SK-N-SH (cell line): ENCODE data around the gene CXCL1. TPM values are rescaled to one million over a fixed set of nuclear protein-coding genes. Genes with fewer than 3 reads are reported as not detected.

Experiments used
- CTCF ChIA-PET: fragments of 300-600, 350-600 bp; formaldehyde crosslinking; extraction: SDS; loops from one replicate; lab custom pipeline; 2021; lab: Yijun Ruan, JAX
- POLR2A ChIA-PET: fragments of 350-600 bp; sonication (Branson Sonifier 250); formaldehyde crosslinking; extraction: SDS; loops from one replicate; lab custom pipeline; 2020; ENCODE audit warnings: antibody characterized with exemption, inconsistent platforms; lab: Yijun Ruan, JAX
- DNase-seq: peaks from one replicate; pipeline ENCODE4 v3.0.0; 2012
- H2AFZ ChIP-seq: fragments of 200-600 bp; sonication (generic); 2 replicates; pipeline ENCODE4 v1.8.1; 2016; ENCODE audit warnings: antibody characterized with exemption, mild to moderate bottlenecking, low read depth
- H3F3A ChIP-seq: fragments of 200-600 bp; sonication (generic); replicated peaks from 2 replicates; pipeline ENCODE3; 2016; ENCODE audit warnings: antibody characterized with exemption, mild to moderate bottlenecking; ENCODE audit not compliant: insufficient read depth
- H3K27ac ChIP-seq, 2 experiments: fragments of 200-500 bp in 1 of 2; fragments of 200-600 bp in 1 of 2; sonication (Bioruptor generic) in 1 of 2; sonication (generic), shearing (Covaris generic) in 1 of 2; 2 replicates each; pipeline versions ENCODE4 v1.5.1 to v1.6.1; 2014 to 2016; ENCODE audit warnings: low read depth in 2 of 2, inconsistent platforms in 1 of 2, low read length in 1 of 2, mild to moderate bottlenecking in 1 of 2, mixed read lengths in 1 of 2
- H3K27me3 ChIP-seq: fragments of 200-600 bp; sonication (generic), shearing (Covaris generic); 2 replicates; pipeline ENCODE4 v1.6.1; 2016; ENCODE audit warnings: mixed run types; ENCODE audit not compliant: insufficient read depth
- H3K36me3 ChIP-seq, 2 experiments: fragments of 200-500 bp in 1 of 2; fragments of 200-600 bp in 1 of 2; sonication (Bioruptor generic) in 1 of 2; sonication (generic) in 1 of 2; replicated peaks in 1 of 2; 2 replicates each; pipeline versions ENCODE3 to v1.5.1; 2014 to 2016; ENCODE audit warnings: low read length in 1 of 2, mild to moderate bottlenecking in 1 of 2; ENCODE audit not compliant: insufficient read depth in 2 of 2, control insufficient read depth in 1 of 2
- H3K4me1 ChIP-seq, 2 experiments: fragments of 200-500 bp in 1 of 2; fragments of 200-600 bp in 1 of 2; sonication (Bioruptor generic) in 1 of 2; sonication (generic), shearing (Covaris generic) in 1 of 2; 2 replicates each; pipeline versions ENCODE4 v1.5.1 to v1.6.1; 2014 to 2016; ENCODE audit warnings: low read depth in 1 of 2, low read length in 1 of 2, mixed run types in 1 of 2; ENCODE audit not compliant: insufficient read depth in 2 of 2, control insufficient read depth in 1 of 2
- H3K4me2 ChIP-seq: fragments of 200-600 bp; sonication (generic), shearing (Covaris generic); 2 replicates; pipeline ENCODE4 v1.6.1; 2017; ENCODE audit warnings: mixed run types
- H3K4me3 ChIP-seq, 2 experiments: fragments of 200-500 bp in 1 of 2; fragments of 200-600 bp in 1 of 2; sonication (Bioruptor generic) in 1 of 2; sonication (generic), shearing (Covaris generic) in 1 of 2; 2 replicates each; pipeline versions ENCODE4 v1.5.1 to v1.8.1; 2014 to 2016; ENCODE audit warnings: low read depth in 2 of 2, inconsistent platforms in 1 of 2, low read length in 1 of 2, mild to moderate bottlenecking in 1 of 2, mixed read lengths in 1 of 2, moderate library complexity in 1 of 2
- H3K79me2 ChIP-seq: fragments of 200-600 bp; sonication (generic); 2 replicates; pipeline ENCODE4 v1.8.1; 2017; ENCODE audit warnings: mild to moderate bottlenecking; ENCODE audit not compliant: insufficient read depth
- H3K9ac ChIP-seq: fragments of 200-600 bp; sonication (generic); 2 replicates; pipeline ENCODE4 v1.6.1; 2017; ENCODE audit warnings: mixed run types
- H3K9me2 ChIP-seq: fragments of 200-600 bp; sonication (generic); 2 replicates; pipeline ENCODE4 v1.6.1; 2017; ENCODE audit warnings: mixed run types
- H3K9me3 ChIP-seq: fragments of 200-600 bp; sonication (generic); 2 replicates; pipeline ENCODE4 v1.6.1; 2017; ENCODE audit warnings: mixed run types, mild to moderate bottlenecking, moderate library complexity
- H4K20me1 ChIP-seq: fragments of 200-600 bp; sonication (generic); 2 replicates; pipeline ENCODE4 v1.6.1; 2017; ENCODE audit warnings: mild to moderate bottlenecking, mixed run types; ENCODE audit not compliant: insufficient read depth
- CTCF ChIP-seq: fragments of 200-600 bp; sonication (generic); IDR thresholded peaks from 2 replicates; pipeline ENCODE4 v1.6.1; 2017; ENCODE audit warnings: antibody characterized with exemption, mild to moderate bottlenecking, moderate library complexity
- EP300 ChIP-seq, 2 experiments: IDR thresholded peaks; 2 replicates each; pipeline versions ENCODE4 v1.4.0 to v1.6.1; 2012; ENCODE audit warnings: borderline replicate concordance in 1 of 2, low read depth in 1 of 2, low read length in 1 of 2
- EZH2phosphoT487 ChIP-seq: fragments of 200-600 bp; sonication (generic); IDR thresholded peaks from 2 replicates; pipeline ENCODE4 v1.6.1; 2017; ENCODE audit warnings: low read depth, mixed run types, mild to moderate bottlenecking, antibody characterized with exemption, moderate library complexity, borderline replicate concordance
- FOSL2 ChIP-seq: IDR thresholded peaks from 2 replicates; pipeline ENCODE4 v1.4.0; 2012; ENCODE audit warnings: low read depth, mild to moderate bottlenecking, moderate library complexity, borderline replicate concordance
- FOXJ3 ChIP-seq: sonication (generic); formaldehyde crosslinking; IDR thresholded peaks from 2 replicates; pipeline ENCODE4 v1.5.1; 2020; ENCODE audit warnings: mild to moderate bottlenecking, missing genetic modification reagents
- FOXM1 ChIP-seq: IDR thresholded peaks from 2 replicates; pipeline ENCODE4 v1.4.0; 2012; ENCODE audit warnings: low read depth, mild to moderate bottlenecking
- GABPA ChIP-seq: IDR thresholded peaks from 2 replicates; pipeline ENCODE4 v1.4.0; 2012; ENCODE audit warnings: low read depth, mild to moderate bottlenecking
- GATA2 ChIP-seq: sonication (generic); formaldehyde crosslinking; IDR thresholded peaks from 2 replicates; pipeline ENCODE4 v1.5.0; 2020; ENCODE audit warnings: mild to moderate bottlenecking, missing genetic modification reagents
- JUND ChIP-seq: IDR thresholded peaks from 2 replicates; pipeline ENCODE4 v1.4.0; 2012
- MXI1 ChIP-seq: IDR thresholded peaks from 2 replicates; pipeline ENCODE4 v1.6.1; 2012; ENCODE audit warnings: mild to moderate bottlenecking, low read depth, low read length, improper control_type of control experiment
- NRF1 ChIP-seq: IDR thresholded peaks from 2 replicates; pipeline ENCODE4 v1.6.1; 2012; ENCODE audit warnings: low read depth, mild to moderate bottlenecking, low read length
- POLR2AphosphoS5 ChIP-seq: IDR thresholded peaks from 2 replicates; pipeline ENCODE4 v1.6.1; 2012; ENCODE audit warnings: low read depth, low read length
- RAD21 ChIP-seq: IDR thresholded peaks from 2 replicates; pipeline ENCODE4 v1.6.1; 2012; ENCODE audit warnings: mild to moderate bottlenecking, low read length
- REST ChIP-seq: IDR thresholded peaks from 2 replicates; pipeline ENCODE4 v1.6.1; 2012; ENCODE audit warnings: mild to moderate bottlenecking, low read depth, low read length, moderate library complexity
- SMC3 ChIP-seq: IDR thresholded peaks from 2 replicates; pipeline ENCODE4 v1.6.1; 2012; ENCODE audit warnings: low read depth, low read length, improper control_type of control experiment
- TAF1 ChIP-seq: IDR thresholded peaks from 2 replicates; pipeline ENCODE4 v1.6.1; 2012; ENCODE audit warnings: low read depth, mild to moderate bottlenecking, low read length, moderate library complexity, borderline replicate concordance
- TEAD4 ChIP-seq: IDR thresholded peaks from 2 replicates; pipeline ENCODE4 v1.4.0; 2012; ENCODE audit warnings: mild to moderate bottlenecking, borderline replicate concordance; ENCODE audit not compliant: insufficient read depth
- USF1 ChIP-seq: IDR thresholded peaks from 2 replicates; pipeline ENCODE4 v1.4.0; 2012; ENCODE audit warnings: low read depth, borderline replicate concordance
- WGBS: methylation state at CpG from one replicate; pipeline ENCODE4 v1.1.6; 2017; ENCODE audit warnings: low lambda C conversion rate; 5-methylcytosine and 5-hydroxymethylcytosine counted together
- polyA plus RNA-seq, 3 experiments: library from polyadenylated mRNA; depleted of rRNA; stranded (reverse); fragments of >200 nt; gene quantifications; 2 replicates each; pipeline ENCODE4 v1.2.3, GENCODE V29; 2012

CXCL1 gene
- polyA plus RNA-seq, 1 of the 3 experiments (the other 2 are of a cell fraction), result 0.12 TPM

GRCh38 chr4:73865431-73866096, 3.6 kb upstream of the CXCL1 start:
- H3K36me3 ChIP-seq, result no peaks in the 10 kb centered on the region
- H4K20me1 ChIP-seq, result no peaks in the 10 kb centered on the region
- H3K9me2 ChIP-seq, result no peaks in the 10 kb centered on the region
- no peaks in the 10 kb centered on the region for H3K9me3 ChIP-seq
- H3K9ac ChIP-seq, result no peak overlapping the region
- no peak overlapping the region for H2AFZ ChIP-seq
- no peak overlapping the region for H3K4me3 ChIP-seq
- DNase-seq, result no peak
- no peaks in the 10 kb centered on the region for H3F3A ChIP-seq
- CTCF ChIA-PET, result no interaction called here
- WGBS, result 2% methylated on average over 5 of the region's 5 CpGs
- H3K27ac ChIP-seq, result no peak overlapping the region
- H3K79me2 ChIP-seq, result no peaks in the 10 kb centered on the region
- H3K27me3 ChIP-seq, result peaks cover 56% of the 10 kb centered on the region
- H3K4me1 ChIP-seq, result no peaks in the 10 kb centered on the region
- POLR2A ChIA-PET, result no interaction called here
- TF ChIP-seq USF1 (no peak), FOSL2 (no peak), NRF1 (no peak), GATA2 (CRISPR knock-in tag) (no peak), JUND (no peak), REST (no peak), FOXM1 (no peak), EP300 (IDR thresholded peaks at IDR 0.05; ENCODE audit: borderline replicate concordance in 1 of 2, low read depth in 1 of 2, low read length in 1 of 2) (no peak), TEAD4 (no peak), GABPA (no peak), MXI1 (no peak), SMC3 (no peak), CTCF (no peak), POLR2AphosphoS5 (no peak), FOXJ3 (no peak), TAF1 (no peak), EZH2phosphoT487 (no peak), RAD21 (no peak)
- no peak overlapping the region for H3K4me2 ChIP-seq
